Measurements from ENCODE around the gene DCAF15.

The DCAF15 gene

DNA sequence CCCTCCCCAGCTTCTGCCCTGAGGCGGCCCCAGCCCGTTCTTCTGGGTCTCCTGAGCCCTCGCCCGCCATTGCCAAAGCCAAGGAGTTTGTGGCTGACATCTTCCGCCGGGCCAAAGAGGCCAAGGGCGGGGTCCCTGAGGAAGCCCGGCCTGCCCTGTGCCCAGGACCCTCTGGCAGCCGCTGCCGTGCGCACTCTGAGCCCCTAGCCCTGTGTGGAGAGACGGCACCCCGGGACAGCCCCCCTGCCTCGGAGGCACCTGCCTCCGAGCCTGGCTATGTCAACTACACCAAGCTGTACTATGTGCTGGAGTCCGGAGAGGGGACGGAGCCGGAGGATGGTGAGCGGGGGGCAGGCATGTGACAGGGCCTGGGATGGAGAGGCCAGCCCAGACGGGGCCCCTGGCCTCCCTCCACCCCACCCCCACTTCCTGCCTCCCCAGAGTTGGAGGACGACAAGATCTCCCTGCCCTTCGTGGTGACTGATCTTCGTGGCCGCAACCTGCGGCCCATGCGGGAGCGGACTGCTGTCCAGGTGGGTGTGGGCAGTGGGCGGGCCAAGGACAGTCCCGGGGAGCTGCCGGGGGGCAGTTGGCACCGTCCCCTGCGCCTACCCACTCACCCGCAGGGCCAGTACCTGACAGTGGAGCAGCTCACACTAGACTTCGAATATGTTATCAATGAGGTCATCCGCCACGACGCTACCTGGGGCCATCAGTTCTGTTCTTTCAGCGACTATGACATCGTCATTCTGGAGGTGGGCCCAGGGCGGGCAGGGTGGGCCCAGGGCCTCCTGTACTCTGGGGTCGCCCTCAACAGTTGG, 7.0 kb downstream of the DCAF15 start:
- Histone ChIP-seq H3K9ac (ENCODE audit: low read depth in 1 of 2, low read length in 2 of 2) (no peak overlapping the region), H3K9me3 (ENCODE audit: control insufficient read depth in 1 of 2, low read length in 2 of 2) (no peaks in the 10 kb centered on the region), H3K27me3 (ENCODE audit: control insufficient read depth in 1 of 2, insufficient read depth in 2 of 2, low read length in 2 of 2) (no peaks in the 10 kb centered on the region), H3K4me1 (ENCODE audit: control insufficient read depth in 1 of 2, insufficient read depth in 2 of 2, low read length in 2 of 2) (peaks cover 0 to 3% of the 10 kb centered on the region in 2 donors), H3K27ac (ENCODE audit: low read depth, low read length) (no peak overlapping the region), H3K36me3 (ENCODE audit: control insufficient read depth in 1 of 2, insufficient read depth in 2 of 2, low read length in 2 of 2) (peaks cover 14 to 56% of the 10 kb centered on the region in 2 donors), H3K4me3 (ENCODE audit: low read depth in 1 of 2, low read length in 2 of 2) (no peak overlapping the region)

DNA sequence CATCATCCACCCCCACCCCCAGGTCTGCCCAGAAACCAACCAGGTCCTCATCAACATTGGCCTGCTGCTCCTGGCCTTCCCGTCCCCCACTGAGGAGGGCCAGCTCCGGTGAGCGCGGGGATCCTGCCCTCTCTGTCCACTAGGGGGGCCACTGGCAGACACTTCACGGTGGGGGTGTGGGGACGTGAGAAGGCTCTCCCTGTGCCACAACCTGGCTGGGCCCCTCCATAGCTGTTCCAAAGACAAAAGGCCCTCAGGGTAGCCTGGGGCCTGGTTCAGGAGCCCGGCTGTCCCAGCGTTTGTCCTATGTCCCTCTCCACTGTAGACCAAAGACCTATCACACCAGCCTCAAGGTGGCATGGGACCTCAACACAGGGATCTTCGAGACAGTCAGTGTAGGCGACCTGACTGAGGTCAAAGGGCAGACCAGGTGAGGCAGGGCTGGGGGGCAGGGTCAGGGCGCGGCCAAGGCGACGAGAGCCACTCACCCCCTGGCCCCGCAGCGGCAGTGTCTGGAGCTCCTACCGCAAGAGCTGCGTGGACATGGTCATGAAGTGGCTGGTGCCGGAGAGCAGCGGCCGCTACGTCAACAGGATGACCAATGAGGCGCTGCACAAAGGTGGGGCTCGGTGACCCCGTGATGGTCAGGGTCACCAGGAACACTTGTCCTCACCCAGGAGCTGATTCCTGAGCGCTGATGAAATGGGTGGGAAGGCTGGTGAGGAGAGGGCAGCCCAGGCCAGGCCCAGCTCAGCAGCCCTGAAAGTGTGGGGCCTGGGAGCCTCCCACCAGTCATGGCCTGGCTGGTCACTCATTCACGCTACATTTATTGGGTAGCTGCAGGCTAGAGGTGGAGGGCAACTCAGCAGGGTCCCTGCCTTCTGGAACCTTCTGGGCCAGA, 7.9 kb downstream of the DCAF15 start:
- Histone ChIP-seq H3K9ac (ENCODE audit: low read depth in 1 of 2, low read length in 2 of 2) (no peak overlapping the region), H3K27me3 (ENCODE audit: control insufficient read depth in 1 of 2, insufficient read depth in 2 of 2, low read length in 2 of 2) (no peaks in the 10 kb centered on the region), H3K4me1 (ENCODE audit: control insufficient read depth in 1 of 2, insufficient read depth in 2 of 2, low read length in 2 of 2) (peaks cover 0 to 3% of the 10 kb centered on the region in 2 donors), H3K4me3 (ENCODE audit: low read depth in 1 of 2, low read length in 2 of 2) (no peak overlapping the region), H3K27ac (ENCODE audit: low read depth, low read length) (no peak overlapping the region), H3K9me3 (ENCODE audit: control insufficient read depth in 1 of 2, low read length in 2 of 2) (no peaks in the 10 kb centered on the region), H3K36me3 (ENCODE audit: control insufficient read depth in 1 of 2, insufficient read depth in 2 of 2, low read length in 2 of 2) (peaks cover 13 to 57% of the 10 kb centered on the region in 2 donors)

DNA sequence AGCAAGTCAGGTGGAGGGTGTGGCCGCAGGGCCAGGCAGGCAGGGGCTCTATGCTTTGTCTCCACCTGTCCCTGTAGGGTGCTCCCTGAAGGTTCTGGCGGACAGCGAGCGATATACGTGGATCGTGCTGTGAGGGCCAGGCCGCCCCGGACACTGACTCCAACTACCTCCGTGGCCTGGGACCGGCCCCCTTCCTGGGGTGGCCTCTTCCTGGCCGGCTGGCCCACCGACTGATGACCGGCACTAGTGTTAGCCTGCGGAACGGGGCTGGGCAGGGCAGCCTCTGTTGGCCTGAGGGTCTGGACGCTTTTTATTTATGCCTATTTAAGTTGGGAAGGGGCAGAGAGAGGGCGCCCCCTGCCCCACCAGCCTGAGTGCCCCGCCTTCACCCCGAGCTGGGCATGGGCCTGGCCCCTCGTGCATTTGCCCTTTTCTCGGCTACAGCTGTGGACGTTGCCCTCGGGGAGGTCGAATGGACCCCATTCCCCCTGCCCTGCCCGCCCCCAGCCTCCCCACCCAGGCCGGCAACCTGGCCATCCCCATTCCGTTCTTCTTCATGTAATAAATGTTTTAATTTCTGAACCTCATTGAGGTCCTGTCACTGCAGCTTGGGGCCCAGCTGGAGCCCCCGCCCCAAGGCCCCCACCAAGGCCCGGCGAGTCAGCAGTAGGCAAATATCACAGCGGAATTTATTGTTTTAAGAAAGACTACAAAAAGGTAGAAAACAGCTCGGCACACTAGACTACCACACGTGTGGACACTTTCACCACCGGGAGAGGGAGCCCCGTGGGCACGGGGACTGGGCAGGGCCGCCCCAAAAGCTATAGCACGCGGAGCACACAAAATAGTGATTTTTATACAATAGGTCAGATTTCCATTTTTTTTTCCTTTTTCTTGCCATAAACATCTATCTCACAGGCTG, 8.8 kb downstream of the DCAF15 start:
- H3K4me3 ChIP-seq (ENCODE audit: low read depth in 1 of 2, low read length in 2 of 2), result no peak overlapping the region
- no peak overlapping the region for H3K9ac ChIP-seq (ENCODE audit: low read depth in 1 of 2, low read length in 2 of 2)
- no peaks in the 10 kb centered on the region for H3K27me3 ChIP-seq (ENCODE audit: control insufficient read depth in 1 of 2, insufficient read depth in 2 of 2, low read length in 2 of 2)
- peaks cover 9 to 57% of the 10 kb centered on the region in 2 donors for H3K36me3 ChIP-seq (ENCODE audit: control insufficient read depth in 1 of 2, insufficient read depth in 2 of 2, low read length in 2 of 2)
- H3K27ac ChIP-seq (ENCODE audit: low read depth, low read length), result no peak overlapping the region
- H3K4me1 ChIP-seq (ENCODE audit: control insufficient read depth in 1 of 2, insufficient read depth in 2 of 2, low read length in 2 of 2), result peaks cover 0 to 3% of the 10 kb centered on the region in 2 donors
- no peaks in the 10 kb centered on the region for H3K9me3 ChIP-seq (ENCODE audit: control insufficient read depth in 1 of 2, low read length in 2 of 2)

DNA sequence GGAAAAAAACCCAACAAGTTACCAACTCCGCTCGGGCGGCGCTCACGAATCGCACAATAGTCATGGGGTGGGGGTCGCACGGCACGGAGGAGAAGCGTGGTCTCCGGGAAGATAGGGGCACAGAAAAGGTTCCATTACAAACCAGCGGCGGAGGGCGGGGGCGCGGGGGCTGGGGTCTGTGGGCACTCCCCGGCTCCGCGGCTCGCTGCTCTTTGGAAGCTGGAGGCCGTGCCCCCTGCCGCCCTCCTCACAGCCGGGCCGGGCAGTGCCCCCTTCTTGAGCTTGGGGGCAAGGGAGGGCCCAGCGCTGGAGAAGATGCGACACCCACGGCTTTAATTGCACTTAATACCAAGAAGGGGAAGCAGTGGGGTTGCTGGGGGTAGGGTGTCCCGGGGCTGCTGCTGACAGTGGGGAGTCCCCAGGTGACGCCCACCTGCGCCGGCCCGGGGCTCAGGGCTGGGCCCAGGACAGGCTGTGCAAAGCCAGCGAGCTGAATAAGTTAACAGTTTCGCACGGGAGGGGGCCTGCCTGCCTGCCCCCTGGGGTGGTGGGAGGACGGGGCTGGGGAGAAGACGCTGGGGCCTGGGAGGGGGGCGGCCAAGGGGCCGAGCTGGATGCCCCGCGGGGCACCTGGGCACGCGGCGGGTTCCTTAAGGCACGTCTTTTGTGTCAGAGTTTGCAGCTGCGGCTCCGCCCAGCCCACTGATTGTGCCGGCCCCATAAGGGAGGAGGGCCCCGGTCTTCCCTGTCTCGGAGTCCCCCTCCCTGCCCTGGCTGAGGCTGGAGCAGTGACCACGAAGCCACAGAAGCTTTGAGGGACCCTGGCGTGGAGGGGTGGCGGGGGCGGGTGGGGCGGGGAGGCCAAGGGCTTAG, 9.8 kb downstream of the DCAF15 start:
- H3K36me3 ChIP-seq (ENCODE audit: control insufficient read depth in 1 of 2, insufficient read depth in 2 of 2, low read length in 2 of 2), result peaks cover 12 to 57% of the 10 kb centered on the region in 2 donors
- H3K4me3 ChIP-seq (ENCODE audit: low read depth in 1 of 2, low read length in 2 of 2), result no peak overlapping the region
- H3K9ac ChIP-seq (ENCODE audit: low read depth in 1 of 2, low read length in 2 of 2), result no peak overlapping the region
- H3K27ac ChIP-seq (ENCODE audit: low read depth, low read length), result no peak overlapping the region
- no peaks in the 10 kb centered on the region for H3K27me3 ChIP-seq (ENCODE audit: control insufficient read depth in 1 of 2, insufficient read depth in 2 of 2, low read length in 2 of 2)
- peaks cover 0 to 3% of the 10 kb centered on the region in 2 donors for H3K4me1 ChIP-seq (ENCODE audit: control insufficient read depth in 1 of 2, insufficient read depth in 2 of 2, low read length in 2 of 2)
- no peaks in the 10 kb centered on the region for H3K9me3 ChIP-seq (ENCODE audit: control insufficient read depth in 1 of 2, low read length in 2 of 2)

DNA sequence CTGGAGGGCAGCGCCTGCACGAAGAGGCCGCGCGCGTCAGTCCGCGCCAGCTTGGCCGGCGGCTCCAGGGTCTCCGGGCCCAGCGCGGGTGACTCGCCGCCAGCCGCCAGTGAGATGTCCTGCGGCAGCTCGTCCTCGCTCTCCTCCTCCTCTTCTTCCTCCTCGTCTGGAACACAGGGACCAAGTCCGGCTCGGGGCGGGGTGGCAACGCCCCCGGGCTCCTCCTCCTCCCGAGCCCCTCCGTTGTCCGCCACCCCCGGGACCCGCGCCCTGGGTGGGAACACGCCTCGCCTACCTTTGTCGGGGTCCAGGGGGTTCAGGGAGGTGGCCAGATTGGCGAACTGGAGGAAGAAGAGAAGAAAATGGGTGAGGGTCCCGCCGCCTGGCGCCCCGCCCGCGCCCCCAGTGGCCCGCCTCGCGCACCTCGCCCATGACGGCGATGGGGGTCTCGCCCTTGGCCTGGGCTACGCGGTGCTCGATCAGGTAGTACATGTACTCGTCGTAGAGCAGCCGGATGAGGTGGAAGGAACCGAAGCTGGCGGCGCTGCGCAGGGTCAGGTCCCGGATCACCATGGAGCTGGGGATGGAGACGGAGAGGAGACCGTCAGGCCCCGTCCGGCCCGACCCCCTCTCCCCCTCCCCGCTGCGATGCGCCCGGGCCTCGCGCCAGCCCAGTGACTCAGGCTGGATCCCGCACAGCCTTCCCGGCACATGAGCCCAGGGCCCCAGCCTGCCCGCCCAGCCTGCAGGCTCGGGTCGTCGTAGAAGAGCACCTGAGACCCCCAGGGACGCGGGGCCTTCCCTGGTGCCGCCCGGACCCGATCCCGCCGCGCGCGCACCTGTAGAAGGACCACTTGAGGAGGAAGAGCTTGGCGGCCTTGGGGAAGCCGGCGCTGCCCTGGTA, 10.6 kb downstream of the DCAF15 start:
- Histone ChIP-seq H3K4me1 (ENCODE audit: control insufficient read depth in 1 of 2, insufficient read depth in 2 of 2, low read length in 2 of 2) (peaks cover 0 to 3% of the 10 kb centered on the region in 2 donors), H3K27me3 (ENCODE audit: control insufficient read depth in 1 of 2, insufficient read depth in 2 of 2, low read length in 2 of 2) (no peaks in the 10 kb centered on the region), H3K9ac (ENCODE audit: low read depth in 1 of 2, low read length in 2 of 2) (no peak overlapping the region), H3K27ac (ENCODE audit: low read depth, low read length) (no peak overlapping the region), H3K36me3 (ENCODE audit: control insufficient read depth in 1 of 2, insufficient read depth in 2 of 2, low read length in 2 of 2) (peaks cover 12 to 51% of the 10 kb centered on the region in 2 donors), H3K4me3 (ENCODE audit: low read depth in 1 of 2, low read length in 2 of 2) (no peak overlapping the region), H3K9me3 (ENCODE audit: control insufficient read depth in 1 of 2, low read length in 2 of 2) (no peaks in the 10 kb centered on the region)

DNA sequence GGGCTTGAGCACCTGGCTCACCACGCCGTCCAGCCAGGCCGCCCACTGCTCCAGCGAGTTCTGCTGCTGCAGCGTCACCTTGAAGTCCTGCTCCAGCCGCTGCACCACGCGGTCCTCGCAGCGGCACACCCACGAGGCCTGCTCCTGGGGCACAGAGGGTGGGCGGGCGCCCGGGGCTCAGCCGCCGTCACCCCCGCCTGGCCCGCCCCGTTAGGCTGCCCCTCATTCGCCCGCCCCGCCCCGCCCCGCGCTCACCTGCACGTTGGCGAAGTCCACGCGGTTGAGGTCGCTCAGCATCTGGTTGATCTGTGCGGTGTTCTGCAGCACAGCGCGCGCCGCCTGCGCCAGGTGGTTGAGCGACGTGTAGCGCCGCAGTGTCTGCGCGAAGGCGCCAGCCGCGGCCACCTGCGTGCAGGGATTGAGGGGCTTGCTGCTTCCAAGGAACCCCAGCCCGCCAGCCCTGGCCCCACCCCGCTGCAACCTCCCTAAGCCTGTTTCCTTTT, 11.3 kb downstream of the DCAF15 start:
- Histone ChIP-seq H3K27ac (ENCODE audit: low read depth, low read length) (no peak overlapping the region), H3K4me3 (ENCODE audit: low read depth in 1 of 2, low read length in 2 of 2) (no peak overlapping the region), H3K36me3 (ENCODE audit: control insufficient read depth in 1 of 2, insufficient read depth in 2 of 2, low read length in 2 of 2) (peaks cover 12 to 51% of the 10 kb centered on the region in 2 donors)

DNA sequence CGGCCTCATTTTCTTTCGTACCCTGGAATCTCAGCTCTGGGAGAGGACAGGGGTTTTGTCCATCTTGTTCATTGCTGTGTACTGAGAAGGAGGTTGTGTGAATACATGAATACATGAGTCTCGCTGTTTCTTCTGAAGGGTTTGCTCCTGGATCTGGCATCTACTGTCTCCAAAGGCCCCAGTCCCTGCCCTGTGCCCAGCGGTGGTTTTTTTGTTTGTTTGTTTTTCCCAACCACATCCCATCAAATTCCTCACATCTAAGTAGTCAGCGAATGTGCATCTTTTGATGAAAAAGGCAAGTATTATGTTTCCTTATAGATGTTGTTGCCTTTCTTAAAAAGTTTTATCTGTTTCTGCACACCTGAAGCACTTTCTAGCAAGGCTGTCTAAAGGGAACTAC, 12.5 kb downstream of the DCAF15 start:
- H3K36me3 ChIP-seq (ENCODE audit: control insufficient read depth in 1 of 2, insufficient read depth in 2 of 2, low read length in 2 of 2), result peaks cover 16 to 58% of the 10 kb centered on the region in 2 donors

More for the DNA sequence above, 11.3 kb downstream of the DCAF15 start:
- Histone ChIP-seq H3K27me3 (ENCODE audit: control insufficient read depth in 1 of 2, insufficient read depth in 2 of 2, low read length in 2 of 2) (no peaks in the 10 kb centered on the region), H3K4me1 (ENCODE audit: control insufficient read depth in 1 of 2, insufficient read depth in 2 of 2, low read length in 2 of 2) (peaks cover 0 to 3% of the 10 kb centered on the region in 2 donors), H3K9ac (ENCODE audit: low read depth in 1 of 2, low read length in 2 of 2) (no peak overlapping the region), H3K9me3 (ENCODE audit: control insufficient read depth in 1 of 2, low read length in 2 of 2) (no peaks in the 10 kb centered on the region)

DNA sequence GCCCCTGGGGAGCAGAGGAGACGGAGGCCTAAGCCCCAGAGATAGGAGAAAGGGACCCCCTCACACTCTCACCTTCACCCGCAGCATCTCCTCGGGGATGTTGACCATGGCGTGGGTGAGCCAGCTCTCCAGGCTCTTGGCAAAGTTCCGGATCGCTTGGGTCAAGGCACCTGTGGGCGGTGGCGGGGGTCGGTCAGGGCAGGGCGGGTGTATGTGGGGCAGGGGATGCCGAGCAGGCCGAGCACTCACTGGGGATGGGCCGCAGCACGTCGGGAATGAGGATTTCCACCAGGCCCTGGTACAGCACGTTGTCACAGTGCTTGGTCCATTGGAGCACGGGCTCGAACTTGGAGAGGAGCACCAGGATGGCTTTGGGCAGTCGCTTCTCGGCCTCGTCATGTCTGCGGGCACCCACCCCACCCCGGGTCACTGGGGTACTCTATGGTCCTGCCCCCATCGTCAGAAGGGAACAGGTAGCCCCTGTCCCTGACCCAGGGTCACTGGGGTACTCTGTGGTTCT, 13.1 kb downstream of the DCAF15 start:
- Histone ChIP-seq H3K9ac (ENCODE audit: low read depth in 1 of 2, low read length in 2 of 2) (no peak overlapping the region), H3K27me3 (ENCODE audit: control insufficient read depth in 1 of 2, insufficient read depth in 2 of 2, low read length in 2 of 2) (no peaks in the 10 kb centered on the region), H3K9me3 (ENCODE audit: control insufficient read depth in 1 of 2, low read length in 2 of 2) (no peaks in the 10 kb centered on the region), H3K27ac (ENCODE audit: low read depth, low read length) (no peak overlapping the region), H3K36me3 (ENCODE audit: control insufficient read depth in 1 of 2, insufficient read depth in 2 of 2, low read length in 2 of 2) (peaks cover 20 to 56% of the 10 kb centered on the region in 2 donors), H3K4me1 (ENCODE audit: control insufficient read depth in 1 of 2, insufficient read depth in 2 of 2, low read length in 2 of 2) (no peaks in the 10 kb centered on the region), H3K4me3 (ENCODE audit: low read depth in 1 of 2, low read length in 2 of 2) (no peak overlapping the region)

More for the DNA sequence above, 12.5 kb downstream of the DCAF15 start:
- H3K27ac ChIP-seq (ENCODE audit: low read depth, low read length), result no peak overlapping the region
- no peak overlapping the region for H3K4me3 ChIP-seq (ENCODE audit: low read depth in 1 of 2, low read length in 2 of 2)
- no peak overlapping the region for H3K9ac ChIP-seq (ENCODE audit: low read depth in 1 of 2, low read length in 2 of 2)
- peaks cover 0 to 3% of the 10 kb centered on the region in 2 donors for H3K4me1 ChIP-seq (ENCODE audit: control insufficient read depth in 1 of 2, insufficient read depth in 2 of 2, low read length in 2 of 2)
- H3K27me3 ChIP-seq (ENCODE audit: control insufficient read depth in 1 of 2, insufficient read depth in 2 of 2, low read length in 2 of 2), result no peaks in the 10 kb centered on the region
- no peaks in the 10 kb centered on the region for H3K9me3 ChIP-seq (ENCODE audit: control insufficient read depth in 1 of 2, low read length in 2 of 2)
